Lung (tissue), 12 donors: ENCODE measurements around the gene QKI. TPM values are rescaled to one million over a fixed set of nuclear protein-coding genes. Genes with fewer than 3 reads are reported as not detected.

Experiments
- ATAC-seq: fragments of 200-7000 bp; cut with Tn5 transposase; one replicate; pipeline ENCODE4 v1.9.1; 2020; ENCODE audit warnings: moderate number of reproducible peaks; ENCODE audit not compliant: insufficient read depth, low FRiP score
- DNase-seq, 3 donors: peaks; one replicate each; pipeline ENCODE4 v3.0.0-alpha.2; 2013 to 2017
- H3K27ac ChIP-seq, 2 donors: one replicate each; pipeline ENCODE4 v1.5.1; 2013; ENCODE audit warnings: mild to moderate bottlenecking in 2 of 2, moderate library complexity in 2 of 2, control low read depth in 1 of 2, inconsistent platforms in 1 of 2, low read depth in 1 of 2, low read length in 1 of 2
- H3K27me3 ChIP-seq, 3 donors: one replicate each; pipeline ENCODE4 v1.5.1; 2013; ENCODE audit warnings: low read length in 2 of 3; ENCODE audit not compliant: control insufficient read depth in 3 of 3, insufficient read depth in 3 of 3
- H3K36me3 ChIP-seq, 4 donors: one replicate each; pipeline ENCODE4 v1.5.1; 2013; ENCODE audit warnings: low read length in 4 of 4, mild to moderate bottlenecking in 1 of 4, moderate library complexity in 1 of 4; ENCODE audit not compliant: control insufficient read depth in 4 of 4, insufficient read depth in 4 of 4
- H3K4me1 ChIP-seq, 5 donors: one replicate each; pipeline ENCODE4 v1.5.1; 2013; ENCODE audit warnings: low read length in 5 of 5, mild to moderate bottlenecking in 2 of 5, moderate library complexity in 1 of 5; ENCODE audit not compliant: control insufficient read depth in 5 of 5, insufficient read depth in 5 of 5
- H3K4me3 ChIP-seq: one replicate; pipeline ENCODE4 v1.5.1; 2013; ENCODE audit warnings: mild to moderate bottlenecking, control low read depth, moderate library complexity
- H3K9ac ChIP-seq, 2 donors: one replicate each; pipeline ENCODE4 v1.5.1; 2013; ENCODE audit warnings: low read length in 2 of 2, control low read depth in 1 of 2; ENCODE audit not compliant: insufficient read depth in 1 of 2
- H3K9me3 ChIP-seq, 4 donors: one replicate each; pipeline ENCODE4 v1.5.1; 2013; ENCODE audit warnings: low read length in 3 of 4, mild to moderate bottlenecking in 1 of 4, moderate library complexity in 1 of 4; ENCODE audit not compliant: control insufficient read depth in 4 of 4, insufficient read depth in 3 of 4
- CTCF ChIP-seq: IDR thresholded peaks from 2 replicates; pipeline ENCODE4 v1.5.1; 2012; ENCODE audit warnings: mild to moderate bottlenecking; ENCODE audit errors: control extremely low read depth, extremely low read depth
- WGBS, 2 donors: extraction: QIAGEN DNeasy Blood & Tissue Kit; methylation state at CpG; one replicate each; pipeline ENCODE4 v1.1.7; 2013; 5-methylcytosine and 5-hydroxymethylcytosine counted together
- polyA plus RNA-seq, 2 donors: library from polyadenylated mRNA; stranded (reverse); fragments of 200-250 nt; gene quantifications; one replicate each; pipeline ENCODE4 v1.2.1, GENCODE V29; 2013
- total RNA-seq, 2 donors: library from RNA; depleted of rRNA in 1 of 2; stranded (reverse); fragments of >200 nt in 1 of 2; gene quantifications; one replicate each; pipeline ENCODE4 v1.2.1, GENCODE V29; 2014 to 2021
- donor health status: control.
- donor health status: control.
- donor health status: Bipolar disorder and iron deficiency.
- donor health status: healthy.
- donor health status: DM: yes; HTN: yes; CAD: no.

QKI gene
- total and polyA plus RNA-seq, 4 donors = 20.6 to 228 (median 114) TPM

GRCh38 chr6:163607792-163608191 is 193.3 kb downstream of the QKI start:
- no peaks in the 10 kb centered on the region for H3K36me3 ChIP-seq
- H3K9me3 ChIP-seq = peaks cover 0 to 4% (median 0%) of the 10 kb centered on the region in 4 donors
- peaks cover 0 to 3% (median 0%) of the 10 kb centered on the region in 5 donors for H3K4me1 ChIP-seq
- H3K27me3 ChIP-seq = no peaks in the 10 kb centered on the region
- 90 to 93% methylated on average over 10 of the region's 10 CpGs for WGBS, 2 donors
- no peak overlapping the region for H3K27ac ChIP-seq
- DNase-seq (no peak), ATAC-seq (no peak)
- no peak overlapping the region for H3K4me3 ChIP-seq
- no peak for TF ChIP-seq CTCF
- no peak overlapping the region for H3K9ac ChIP-seq

- peaks cover 0 to 4% (median 0%) of the 10 kb centered on the region in 4 donors for H3K9me3 ChIP-seq
- no peak overlapping the region for H3K4me3 ChIP-seq
- ATAC-seq (no peak), DNase-seq (no peak)
- H3K27ac ChIP-seq = no peak overlapping the region
- WGBS, 2 donors = 64 to 70% methylated on average over 17 of the region's 17 CpGs
- H3K36me3 ChIP-seq = no peaks in the 10 kb centered on the region
- no peaks in the 10 kb centered on the region for H3K27me3 ChIP-seq
- H3K4me1 ChIP-seq = peaks cover 0 to 3% (median 0%) of the 10 kb centered on the region in 5 donors
- TF ChIP-seq CTCF = no peak
- no peak overlapping the region for H3K9ac ChIP-seq
These were observed 193.7 kb downstream of the QKI start for GRCh38 chr6:163608204-163608644.

GRCh38 chr6:163612200-163612599 is 197.7 kb downstream of the QKI start:
- peaks cover 0 to 3% (median 0%) of the 10 kb centered on the region in 5 donors for H3K4me1 ChIP-seq

More at GRCh38 chr6:163612200-163612599, 197.7 kb downstream of the QKI start:
- no peak overlapping the region for H3K9ac ChIP-seq
- no peaks in the 10 kb centered on the region for H3K36me3 ChIP-seq
- WGBS, 2 donors = 62 to 68% methylated on average over 8 of the region's 8 CpGs
- TF ChIP-seq CTCF = no peak
- H3K27me3 ChIP-seq = no peaks in the 10 kb centered on the region
- H3K9me3 ChIP-seq = no peaks in the 10 kb centered on the region
- no peak overlapping the region for H3K4me3 ChIP-seq
- ATAC-seq (no peak), DNase-seq (no peak)
- H3K27ac ChIP-seq = no peak overlapping the region
